NCI-H2171 treated with DMSO at 0.1 percent for 48 hours (cell line): ENCODE measurements around the gene UNC5C.

Experiments
- DNase-seq: peaks from one replicate; lab custom pipeline; 2025; lab: John Stamatoyannopoulos, UW

Gene UNC5C

DNA sequence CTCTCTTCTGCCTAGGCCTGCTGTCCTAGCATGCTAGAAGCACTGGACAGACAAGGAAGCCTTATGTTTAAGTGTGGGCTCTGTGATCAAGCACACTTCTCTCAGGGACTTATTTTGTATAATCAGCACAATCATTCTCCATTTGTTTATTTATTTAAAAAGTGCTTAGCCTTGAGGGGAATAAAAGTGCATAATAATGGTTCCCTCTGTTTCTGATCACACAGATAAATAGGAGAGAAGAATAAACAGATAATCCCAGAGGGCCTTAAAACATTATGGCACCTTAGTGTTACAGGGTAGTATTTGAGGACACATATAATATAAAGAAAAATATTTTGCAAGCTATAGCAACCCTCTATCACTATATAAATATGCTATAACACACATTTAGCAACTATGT lies 146.5 kb downstream of the UNC5C start:
- DNase-seq = no peak

DNA sequence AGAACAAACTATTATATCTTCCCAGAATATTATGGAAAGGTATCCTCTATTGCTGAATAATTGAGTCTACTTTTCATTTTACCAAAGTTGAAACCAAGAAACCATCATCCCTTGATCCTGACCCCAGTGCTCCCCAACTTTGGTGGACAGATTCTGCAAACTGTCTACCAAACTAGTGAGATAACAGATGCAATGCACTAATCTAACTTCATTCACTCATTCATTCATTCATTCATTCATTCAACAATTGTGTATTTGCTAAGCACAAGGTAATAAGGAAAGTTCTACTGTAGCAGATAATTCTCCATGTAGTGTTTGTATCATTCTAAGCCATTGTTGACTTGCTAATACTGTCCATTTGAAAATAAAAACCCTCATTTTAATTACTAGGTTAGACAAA lies 150.6 kb downstream of the UNC5C start:
- no peak for DNase-seq

DNA sequence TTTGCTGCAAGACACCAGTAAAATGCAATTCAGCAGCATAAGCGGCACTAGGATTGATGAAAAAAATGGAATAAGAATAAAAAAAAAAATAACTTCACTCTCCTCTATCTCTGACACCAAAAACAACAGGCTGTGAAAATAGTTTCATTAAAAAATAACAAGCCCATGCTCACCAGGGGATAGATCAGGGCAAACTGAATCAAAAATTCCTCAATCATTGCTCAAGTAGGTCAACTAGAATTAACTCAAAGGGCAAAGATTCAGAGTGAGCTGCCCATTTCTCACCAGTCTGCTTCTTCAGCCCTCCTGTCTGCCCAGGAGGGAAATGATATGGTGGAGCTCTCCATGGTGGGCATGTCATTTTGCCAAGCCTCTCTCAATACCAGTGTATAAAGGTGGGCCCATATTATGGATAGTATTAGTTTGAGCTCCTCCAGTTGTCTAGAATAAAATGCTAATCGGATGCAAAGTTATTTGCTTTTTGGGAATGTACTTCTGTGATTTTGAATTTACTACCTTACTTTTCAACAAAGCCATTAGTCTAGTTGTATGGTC lies 153.9 kb downstream of the UNC5C start:
- no peak for DNase-seq

DNA sequence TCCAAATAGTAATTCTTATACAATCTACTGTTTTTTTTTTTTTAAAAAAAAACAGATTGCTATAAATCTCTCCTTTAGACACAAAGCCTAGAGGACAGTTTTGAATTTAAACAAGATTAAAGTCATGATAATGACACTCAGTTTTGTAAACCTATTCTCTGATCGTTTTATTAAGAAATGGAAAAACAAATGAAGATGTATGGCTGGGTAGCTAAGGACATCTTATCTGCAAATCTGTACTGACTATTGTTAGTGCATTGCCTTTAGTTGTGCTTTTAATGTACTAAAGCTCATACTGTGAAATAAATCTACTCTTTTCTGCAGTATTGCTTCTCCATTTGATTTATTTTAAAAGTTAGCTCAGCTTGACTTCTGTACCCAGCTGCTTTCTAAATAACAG lies 155.0 kb downstream of the UNC5C start:
- no peak for DNase-seq

DNA sequence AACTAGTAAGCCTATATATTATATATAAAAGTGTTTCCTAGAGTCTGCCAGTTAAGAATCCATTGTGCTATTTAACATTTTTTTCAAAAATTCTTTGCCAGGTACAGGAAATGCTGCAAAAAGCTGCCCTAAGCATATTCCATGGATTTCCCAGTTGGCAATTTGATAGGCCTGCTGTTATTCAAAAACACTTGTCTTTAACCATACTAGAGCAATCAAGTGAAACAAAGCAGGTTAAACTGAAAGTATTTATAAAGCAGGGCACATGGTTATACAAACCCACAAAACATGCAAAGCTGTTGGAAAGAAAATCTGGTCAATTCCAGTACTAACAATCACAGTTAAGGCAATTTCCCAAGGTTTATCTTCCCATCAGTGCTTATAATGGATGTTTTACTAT lies 159.9 kb downstream of the UNC5C start:
- peak; percentile 46 for DNase-seq

DNA sequence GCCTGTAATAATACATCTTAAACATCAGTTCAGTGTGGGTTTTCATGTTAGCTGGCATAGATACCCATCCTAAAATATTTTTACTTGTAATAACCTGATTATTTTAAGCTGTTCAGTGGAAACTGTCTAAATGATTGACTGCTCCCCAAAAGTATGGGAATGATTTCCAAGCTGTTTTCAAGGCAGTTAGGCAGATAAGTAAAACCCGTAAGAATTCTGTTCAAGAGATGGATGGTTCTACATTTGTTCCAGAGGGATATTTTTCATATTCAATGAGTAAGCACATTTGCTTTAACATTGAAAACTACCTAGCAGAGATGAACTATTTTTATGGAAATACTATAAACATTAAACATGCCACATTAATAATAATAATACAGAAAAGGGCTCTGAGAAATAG lies 161.1 kb downstream of the UNC5C start:
- DNase-seq = no peak

DNA sequence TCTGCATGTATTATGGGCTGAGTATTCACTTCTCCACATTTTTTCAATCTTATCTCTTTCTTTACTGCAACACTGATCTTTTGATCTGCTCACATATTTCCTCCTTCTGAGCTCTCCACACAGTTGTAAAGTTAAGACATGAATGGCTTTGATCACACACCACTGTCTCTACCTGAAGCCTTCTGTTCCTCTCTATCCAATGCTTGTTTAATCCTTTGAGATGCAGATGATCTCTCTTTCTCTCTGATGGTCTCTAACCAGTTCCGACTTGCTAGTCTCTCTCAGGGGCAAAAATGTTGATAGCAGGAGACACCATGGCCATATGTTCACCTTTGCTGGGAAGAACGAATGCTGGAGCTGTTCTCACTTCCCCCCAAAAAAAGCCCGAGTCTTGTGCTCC lies 162.4 kb downstream of the UNC5C start:
- peak; percentile 48 for DNase-seq

DNA sequence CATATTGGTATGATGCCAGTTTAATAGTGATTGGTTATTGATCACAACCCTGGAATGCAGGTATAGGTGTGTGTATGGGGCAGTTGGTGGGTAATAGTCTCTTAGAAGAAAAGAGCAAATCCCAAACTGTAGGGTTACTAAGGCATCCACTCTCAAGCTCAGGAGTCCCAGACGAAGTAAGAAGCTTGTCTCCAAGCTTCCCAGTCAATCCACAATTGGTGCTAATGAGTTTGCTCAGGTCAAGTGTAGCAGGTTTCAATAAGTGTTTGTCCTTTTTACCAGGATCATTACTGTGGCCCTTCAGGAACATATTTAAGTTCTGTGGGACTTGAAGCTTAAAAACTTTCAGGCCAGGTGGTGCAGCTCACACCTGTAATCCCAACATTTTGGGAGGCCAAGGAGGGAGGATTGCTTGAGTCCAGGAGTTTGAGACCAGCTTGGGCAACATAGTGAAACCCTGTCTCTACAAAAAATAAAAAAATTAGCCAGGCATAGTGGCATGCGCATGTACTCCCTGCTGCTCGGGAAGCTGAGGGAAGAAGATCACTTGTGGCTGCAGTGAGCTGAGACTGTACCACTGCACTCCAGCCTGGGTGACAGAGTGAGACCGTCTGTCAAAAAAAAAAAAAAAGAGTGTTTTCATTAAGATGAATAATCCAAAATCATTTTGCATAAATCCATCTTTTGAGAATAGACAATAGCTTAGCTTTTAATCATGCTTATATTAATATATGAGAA lies 166.8 kb downstream of the UNC5C start:
- no peak for DNase-seq

DNA sequence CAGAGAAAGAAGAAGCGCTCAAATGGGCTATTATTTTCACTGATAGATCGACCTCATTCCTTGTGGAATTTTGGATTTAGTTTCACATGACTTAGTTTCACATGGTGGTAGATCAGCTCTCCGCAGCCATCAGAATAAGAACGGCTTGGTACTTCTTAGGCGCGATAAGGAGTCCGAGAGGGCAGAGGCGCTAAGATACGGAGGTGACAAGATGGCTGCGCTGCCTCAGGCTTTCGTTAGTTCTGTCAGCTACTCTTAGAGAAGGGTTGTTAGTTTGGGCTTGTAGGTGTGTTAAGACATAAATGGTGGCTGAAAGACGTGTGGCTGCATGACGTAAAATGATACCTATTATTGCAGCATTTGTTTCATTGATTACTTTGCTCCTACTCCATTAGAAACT lies 169.1 kb downstream of the UNC5C start:
- no peak for DNase-seq

DNA sequence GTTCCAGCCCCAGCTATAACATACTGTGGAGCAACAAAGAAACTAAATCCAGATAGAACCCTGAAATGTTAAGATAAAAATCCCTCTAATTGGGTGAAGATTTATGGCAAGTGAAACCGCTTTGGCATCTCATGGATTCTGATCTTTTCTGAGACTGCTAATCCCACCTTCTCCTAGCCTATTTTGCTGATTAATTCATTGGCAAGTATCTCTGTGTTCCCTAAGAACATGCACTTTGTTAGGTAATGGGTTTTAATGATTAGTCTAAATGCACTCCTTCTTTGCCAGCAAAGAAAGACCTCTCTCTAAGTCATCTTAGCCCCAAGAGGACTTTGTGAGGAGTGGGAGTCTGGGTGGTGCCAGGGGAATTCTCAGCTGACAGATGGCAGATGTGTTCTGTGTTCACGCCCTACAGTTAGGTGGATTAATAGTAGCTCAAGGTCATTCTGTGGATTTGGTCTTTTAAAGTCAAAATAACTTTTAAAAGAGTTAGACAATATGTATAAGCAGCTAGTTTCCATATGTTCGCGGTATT lies 171.3 kb downstream of the UNC5C start:
- peak; percentile 14 for DNase-seq

DNA sequence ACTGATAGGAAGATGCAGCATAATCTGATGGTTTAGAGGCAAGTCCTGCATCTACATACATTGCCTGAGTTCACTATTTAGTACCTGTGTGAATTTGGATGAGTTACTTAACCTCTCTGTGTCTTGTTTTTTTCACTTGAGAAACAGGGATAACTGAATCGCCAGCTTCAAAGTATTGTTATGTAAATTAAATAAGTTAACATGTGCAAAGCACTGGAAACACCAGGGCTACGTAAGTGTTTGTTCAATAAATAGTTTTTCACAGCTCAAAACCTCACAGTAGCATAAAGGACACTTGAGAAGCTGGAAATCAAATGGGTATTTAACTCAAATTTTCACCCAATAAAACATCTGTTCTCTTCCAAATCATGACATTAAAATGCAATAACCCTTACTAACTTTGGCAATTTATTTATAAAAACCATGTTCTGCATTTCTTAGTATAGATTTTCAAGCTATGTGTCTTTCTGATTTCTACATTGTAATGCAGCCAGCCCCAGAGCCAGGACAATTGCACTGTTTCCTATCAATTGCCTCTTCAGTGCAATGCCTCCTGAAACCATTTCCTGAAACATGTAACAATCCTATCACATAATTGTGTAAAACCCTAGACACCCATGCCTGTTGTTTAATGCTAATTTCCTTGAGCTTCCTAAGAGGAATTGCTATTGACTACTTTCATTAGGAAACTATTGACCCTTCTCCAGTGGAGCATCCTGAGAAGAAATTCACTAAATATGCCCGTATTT lies 177.1 kb downstream of the UNC5C start:
- no peak for DNase-seq

DNA sequence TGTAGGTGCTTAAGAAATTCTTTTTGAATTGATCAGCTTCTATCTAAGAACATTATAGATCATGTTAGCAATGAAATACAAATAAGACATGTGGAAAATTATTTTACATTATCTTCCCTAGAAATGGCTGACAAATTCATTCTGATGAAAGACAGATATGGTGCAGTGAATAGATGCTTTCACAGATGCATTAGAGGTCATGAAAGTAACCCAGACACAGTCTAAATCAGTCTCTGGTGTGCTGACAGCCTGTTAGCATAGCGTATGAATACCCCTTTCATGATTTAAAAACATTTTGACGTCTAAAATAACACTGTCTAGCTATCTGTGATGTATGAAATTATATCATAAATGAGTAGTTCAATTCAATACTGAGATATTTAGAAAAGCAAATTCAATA lies 180.9 kb downstream of the UNC5C start:
- DNase-seq = no peak

DNA sequence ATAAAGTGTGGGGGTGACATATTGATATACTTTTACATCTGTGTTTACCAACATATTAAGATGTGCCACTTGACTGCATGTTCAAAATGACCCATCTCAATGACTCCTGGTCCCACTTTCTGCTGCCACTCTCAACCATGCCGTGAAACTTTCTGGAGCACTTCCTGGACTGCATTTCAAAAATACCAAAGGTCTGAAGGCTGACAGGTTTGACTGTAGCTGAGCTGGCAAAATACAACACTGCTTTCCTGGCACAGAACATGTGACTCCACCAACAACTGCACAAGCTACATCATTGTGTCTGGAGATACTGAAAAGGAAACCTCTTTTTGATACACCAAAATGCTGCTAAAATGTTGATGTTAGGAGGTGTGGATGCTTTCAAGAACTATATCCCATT lies 184.8 kb downstream of the UNC5C start:
- no peak for DNase-seq

DNA sequence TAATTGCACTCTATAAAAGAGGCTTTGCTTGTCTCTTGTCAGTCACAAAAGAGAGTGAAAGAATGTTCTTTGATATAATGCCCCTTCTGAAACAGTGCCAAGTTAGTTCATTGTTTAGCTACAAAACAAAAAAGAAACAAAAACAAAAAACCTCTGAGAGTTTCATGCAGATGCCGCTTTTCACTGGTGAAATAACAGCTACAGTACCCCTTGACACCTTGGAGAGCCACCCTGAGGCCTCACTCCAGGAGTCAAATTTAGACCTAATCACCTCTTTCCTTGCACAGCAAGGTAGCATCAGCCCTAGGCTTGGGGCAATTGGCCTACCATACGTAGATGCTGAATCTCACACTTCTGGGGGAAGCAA lies 185.2 kb downstream of the UNC5C start:
- no peak for DNase-seq

DNA sequence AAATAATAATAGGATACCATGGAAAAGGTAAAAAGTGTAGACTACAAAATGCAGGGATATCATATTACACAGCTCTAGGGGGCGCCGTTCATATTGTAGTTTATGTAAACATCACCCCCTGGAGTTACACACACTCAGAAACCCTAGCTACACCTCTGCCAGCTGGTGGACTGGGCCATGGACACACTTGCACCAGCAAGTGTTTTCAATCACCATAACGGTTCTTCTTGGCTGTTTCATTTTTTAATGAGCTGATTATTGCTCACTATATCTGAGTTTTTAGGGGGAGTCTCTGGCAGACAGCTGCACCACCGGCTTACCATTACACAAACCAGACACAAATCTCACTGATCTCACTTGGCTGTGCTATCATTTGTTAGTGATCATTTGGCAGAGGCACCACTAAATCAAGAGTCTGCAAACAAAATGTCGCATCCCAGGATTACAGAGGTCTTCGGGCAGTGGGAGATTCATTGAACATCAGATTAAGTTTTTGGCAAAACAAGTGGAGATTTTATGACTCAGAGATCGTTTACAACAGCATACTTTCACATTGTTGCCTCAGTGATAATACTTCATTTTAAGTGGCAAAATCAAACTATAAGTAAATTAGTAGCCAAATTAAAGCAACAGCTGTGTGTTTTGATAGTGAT lies 185.7 kb downstream of the UNC5C start:
- peak; percentile 33 for DNase-seq

DNA sequence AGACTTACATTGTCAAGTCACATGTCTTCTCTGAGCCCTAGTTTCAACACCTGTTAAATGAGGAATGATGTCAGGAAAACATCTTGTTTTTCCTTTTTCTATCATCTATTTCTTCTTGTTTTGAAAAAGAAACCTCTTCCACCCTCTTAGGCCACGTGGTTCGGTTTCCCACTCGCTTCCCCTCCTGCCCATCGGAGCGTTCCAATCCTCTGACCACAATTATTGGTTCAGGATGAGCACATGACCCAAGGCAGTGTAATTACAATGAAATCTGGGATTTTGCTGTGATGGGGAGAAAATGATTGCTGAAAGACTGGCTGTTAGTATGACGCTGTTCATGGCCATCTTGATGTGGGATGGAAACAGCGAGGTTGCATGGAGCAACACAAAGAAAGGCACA lies 186.7 kb downstream of the UNC5C start:
- no peak for DNase-seq

DNA sequence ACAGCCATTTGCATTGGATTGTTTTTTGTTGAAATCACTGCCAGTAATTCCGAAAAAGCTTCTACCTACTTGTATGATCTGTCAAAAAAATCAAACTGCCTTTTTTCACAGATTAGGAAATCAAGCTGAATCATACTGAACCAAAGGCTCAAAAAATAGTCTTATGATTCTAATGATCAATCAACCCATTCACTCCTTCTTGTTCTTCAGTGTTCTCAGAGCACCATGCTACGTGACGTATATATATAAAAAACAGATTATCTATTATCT lies 187.1 kb downstream of the UNC5C start:
- DNase-seq = no peak

DNA sequence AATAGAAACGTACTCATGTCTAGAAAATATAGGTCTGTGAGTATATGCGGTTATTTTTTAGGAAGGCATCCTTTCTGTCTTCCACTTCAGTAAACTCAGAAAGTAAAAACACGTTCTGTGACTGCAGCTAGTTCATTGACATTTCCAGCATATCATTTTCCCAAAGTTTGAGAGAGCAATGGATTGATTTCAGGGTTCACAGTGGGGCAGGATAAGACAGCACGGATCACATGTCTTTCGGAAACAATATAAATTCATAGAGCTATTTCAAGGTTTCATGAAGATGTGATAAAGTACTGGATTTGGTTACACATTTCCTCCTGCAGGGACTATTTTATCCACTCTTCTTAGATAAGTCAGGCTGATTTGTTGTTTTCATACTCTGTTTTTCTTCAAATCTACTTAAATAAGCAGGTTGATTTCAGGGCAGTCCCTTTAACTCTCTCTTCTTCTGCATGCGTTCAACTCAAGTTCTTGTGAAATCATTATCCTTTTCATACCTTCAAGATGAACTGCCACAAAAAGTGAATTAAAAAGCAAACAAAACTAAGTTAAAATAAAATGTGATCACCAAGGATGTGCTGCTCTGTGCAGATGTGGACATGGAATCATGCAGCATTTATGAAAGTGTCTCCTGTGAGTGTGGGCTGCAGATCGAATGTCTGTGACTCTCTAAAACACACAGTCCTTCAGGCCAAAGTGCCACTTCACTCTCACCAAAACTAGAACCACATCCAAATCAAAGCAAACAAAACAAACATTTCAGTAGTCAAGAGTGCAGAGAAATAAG lies 187.7 kb downstream of the UNC5C start:
- no peak for DNase-seq

DNA sequence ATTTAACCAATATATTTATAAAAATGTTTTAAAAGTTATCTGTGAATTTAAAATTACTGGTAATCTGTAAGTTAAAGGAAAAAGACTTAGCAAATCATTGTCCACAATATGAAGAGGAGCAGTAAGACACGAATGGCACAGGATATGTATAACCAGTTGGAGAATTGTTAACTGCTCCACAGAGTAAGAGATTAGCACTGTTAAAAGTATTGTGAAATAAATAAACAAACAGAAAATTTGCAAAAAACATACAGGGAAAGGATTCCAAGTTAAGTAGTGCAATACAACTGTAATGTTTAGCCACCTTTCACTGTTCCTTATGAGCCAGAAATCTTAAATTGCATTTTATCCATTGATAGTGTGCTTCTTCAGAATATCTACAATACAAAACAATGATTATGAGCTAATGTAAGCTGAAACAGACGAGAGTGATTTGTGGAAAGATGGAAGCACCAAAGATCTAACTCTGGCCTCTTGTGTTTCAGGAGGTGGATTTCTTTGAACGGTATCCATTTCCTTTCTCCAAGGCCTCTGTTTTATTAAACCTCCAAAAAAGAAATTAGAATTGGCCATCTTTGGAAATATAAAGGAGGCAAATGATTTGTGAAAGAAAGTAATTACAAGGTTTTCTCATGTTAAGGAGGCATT lies 188.4 kb downstream of the UNC5C start:
- DNase-seq = no peak

DNA sequence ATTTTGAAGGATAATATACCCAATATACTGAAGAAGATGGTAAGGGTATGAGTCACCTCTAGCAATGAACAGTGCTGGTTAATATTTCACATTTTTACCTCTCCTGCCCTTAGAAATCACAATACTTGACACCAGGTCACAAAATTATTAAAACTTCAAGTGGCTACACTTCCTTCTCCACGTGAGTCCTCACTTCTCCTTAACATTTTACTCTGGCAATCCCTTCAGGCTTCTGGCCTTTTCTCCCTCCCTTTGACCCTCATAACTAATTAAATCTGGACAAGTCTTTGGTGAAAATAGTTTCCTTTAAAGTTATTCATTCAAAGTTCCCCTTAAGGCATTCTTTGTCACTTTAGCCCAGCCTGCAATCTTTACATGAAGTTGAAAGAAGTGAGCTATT lies 190.4 kb downstream of the UNC5C start:
- no peak for DNase-seq

DNA sequence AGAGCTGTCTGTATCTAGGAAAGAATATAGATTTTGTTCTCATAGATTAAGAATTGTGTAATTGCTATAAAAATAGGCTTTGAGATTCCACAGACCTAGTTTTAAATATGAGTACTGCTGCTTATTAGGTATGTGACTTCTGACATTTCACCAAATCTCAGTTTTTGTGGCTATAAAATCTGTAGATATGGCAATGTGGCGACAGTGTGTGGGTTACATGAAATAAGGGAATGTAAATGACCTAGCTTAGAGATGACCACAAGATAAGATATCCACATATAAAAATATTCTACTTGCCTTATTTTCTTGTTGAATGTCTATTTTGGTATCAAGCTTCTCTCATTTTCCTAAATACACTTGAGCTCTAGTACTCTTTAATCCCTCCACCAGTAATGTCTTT lies 193.8 kb downstream of the UNC5C start:
- DNase-seq = no peak

DNA sequence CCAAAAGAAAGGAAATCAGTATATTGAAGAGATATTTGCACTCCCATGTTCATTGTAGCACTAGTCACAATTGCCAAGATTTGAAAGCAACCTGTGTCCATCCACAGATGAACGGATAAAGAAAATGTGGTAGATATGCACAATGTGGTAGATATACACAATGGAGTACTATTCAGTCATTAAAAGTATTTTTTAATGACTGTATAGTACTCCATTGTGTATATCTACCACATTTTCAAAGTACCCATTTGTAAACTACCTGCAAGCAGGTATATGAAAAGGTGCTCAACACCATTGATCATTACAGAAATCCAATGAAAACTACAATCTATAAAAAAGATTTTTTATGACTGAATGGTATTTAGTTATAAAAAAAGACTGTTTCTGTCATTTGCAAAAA lies 200.4 kb downstream of the UNC5C start:
- no peak for DNase-seq
